ENCODE results near the gene ZNF559.
"Not testable (repeated sequence)": the region's sequence is repeated elsewhere in the genome, so short reads cannot be mapped to it uniquely, and the experiment has no call there.

ZNF559 gene

DNA sequence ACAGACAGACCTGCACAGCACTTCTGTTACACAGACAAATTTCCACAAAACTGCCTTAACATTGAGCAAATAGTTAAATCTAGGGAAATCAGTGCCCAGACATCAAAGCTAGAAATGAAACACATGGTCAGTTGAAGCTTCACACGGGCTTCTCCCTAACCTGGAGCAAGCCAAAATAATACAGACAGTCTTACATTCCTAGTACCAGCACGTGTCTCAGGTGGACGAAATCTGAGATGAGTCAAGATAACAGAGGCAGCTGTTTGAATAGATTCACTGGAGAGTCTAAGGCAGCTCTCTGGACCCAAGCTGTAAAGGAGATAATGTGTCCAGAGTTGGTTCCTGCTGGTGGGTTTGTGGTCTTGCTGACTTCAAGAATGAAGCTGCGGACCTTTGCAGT is 10.2 kb upstream of the ZNF559 start:
- Histone ChIP-seq H3K27ac (ENCODE audit: poor library complexity, severe bottlenecking) (no peak overlapping the region), H3K9me3 (ENCODE audit: severe bottlenecking) (peaks cover 3% of the 10 kb centered on the region), H3K27me3 (ENCODE audit: insufficient read depth, poor library complexity, severe bottlenecking) (no peaks in the 10 kb centered on the region), H3K36me3 (ENCODE audit: low read depth) (no peaks in the 10 kb centered on the region), H3K4me1 (ENCODE audit: insufficient read depth, poor library complexity, severe bottlenecking) (no peaks in the 10 kb centered on the region), H3K4me3 (ENCODE audit: severe bottlenecking) (no peak overlapping the region)
- ATAC-seq (ENCODE audit: low read depth) (no peak), DNase-seq (ENCODE audit: low spot score) (no peak)
- TF ChIP-seq CTCF (IDR thresholded peaks at IDR 0.05; ENCODE audit: poor library complexity, severe bottlenecking) = no peak

GRCh38 chr19:9321338-9321737 is 2.6 kb upstream of the ZNF559 start:
- no peak for ATAC-seq (ENCODE audit: low read depth)
- TF ChIP-seq CTCF (IDR thresholded peaks at IDR 0.05; ENCODE audit: poor library complexity, severe bottlenecking) = no peak
- H3K27ac ChIP-seq (ENCODE audit: poor library complexity, severe bottlenecking) = no peak overlapping the region
- H3K9me3 ChIP-seq (ENCODE audit: severe bottlenecking) = peaks cover 3% of the 10 kb centered on the region
- no peaks in the 10 kb centered on the region for H3K4me1 ChIP-seq (ENCODE audit: insufficient read depth, poor library complexity, severe bottlenecking)
- no peaks in the 10 kb centered on the region for H3K27me3 ChIP-seq (ENCODE audit: insufficient read depth, poor library complexity, severe bottlenecking)
- H3K4me3 ChIP-seq (ENCODE audit: severe bottlenecking) = no peak overlapping the region
- DNase-seq (ENCODE audit: low spot score) = no peak
- H3K36me3 ChIP-seq (ENCODE audit: low read depth) = peaks cover 2% of the 10 kb centered on the region

DNA sequence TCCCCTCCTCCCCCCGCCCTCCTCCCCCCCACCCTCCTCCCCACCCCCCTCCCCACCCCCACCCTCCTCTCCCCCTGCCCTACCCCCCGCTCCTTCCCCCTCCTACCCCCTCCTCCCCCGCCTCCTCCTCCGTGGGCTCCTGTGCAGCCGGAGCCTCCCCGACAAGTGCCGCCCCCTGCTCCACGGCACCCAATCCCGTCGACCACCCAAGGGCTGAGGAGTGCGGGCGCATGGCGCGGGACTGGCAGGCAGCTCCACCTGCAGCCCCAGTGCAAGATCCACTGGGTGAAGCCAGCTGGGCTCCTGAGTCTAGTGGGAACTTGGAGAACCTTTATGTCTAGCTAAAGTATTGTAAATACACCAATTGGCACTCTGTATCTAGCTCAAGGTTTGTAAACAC is 2.2 kb upstream of the ZNF559 start:
- not testable (repeated sequence) for H3K9me3 ChIP-seq (ENCODE audit: severe bottlenecking); H3K36me3 ChIP-seq (ENCODE audit: low read depth); H3K4me1 ChIP-seq (ENCODE audit: insufficient read depth, poor library complexity, severe bottlenecking); H3K27ac ChIP-seq (ENCODE audit: poor library complexity, severe bottlenecking); H3K27me3 ChIP-seq (ENCODE audit: insufficient read depth, poor library complexity, severe bottlenecking); H3K4me3 ChIP-seq (ENCODE audit: severe bottlenecking); DNase-seq (ENCODE audit: low spot score); ATAC-seq (ENCODE audit: low read depth)

DNA sequence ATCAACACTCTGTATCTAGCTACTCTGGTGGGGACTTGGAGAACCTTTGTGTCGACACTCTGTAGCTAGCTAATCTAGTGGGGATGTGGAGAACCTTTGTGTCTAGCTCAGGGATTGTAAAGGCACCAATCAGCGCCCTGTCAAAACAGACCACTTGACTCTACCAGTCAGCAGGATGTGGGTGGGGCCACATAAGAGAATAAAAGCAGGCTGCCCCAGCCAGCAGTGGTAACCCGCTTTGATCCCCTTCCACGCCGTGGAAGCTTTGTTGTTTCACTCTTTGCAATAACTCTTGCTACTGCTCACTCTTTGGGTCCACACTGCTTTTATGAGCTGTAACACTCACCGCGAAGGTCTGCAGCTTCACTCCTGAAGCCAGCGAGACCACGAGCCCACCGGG is 1.8 kb upstream of the ZNF559 start:
- not testable (repeated sequence) for H3K36me3 ChIP-seq (ENCODE audit: low read depth); H3K27me3 ChIP-seq (ENCODE audit: insufficient read depth, poor library complexity, severe bottlenecking); H3K4me1 ChIP-seq (ENCODE audit: insufficient read depth, poor library complexity, severe bottlenecking); ATAC-seq (ENCODE audit: low read depth); DNase-seq (ENCODE audit: low spot score); H3K4me3 ChIP-seq (ENCODE audit: severe bottlenecking); H3K27ac ChIP-seq (ENCODE audit: poor library complexity, severe bottlenecking); H3K9me3 ChIP-seq (ENCODE audit: severe bottlenecking)

DNA sequence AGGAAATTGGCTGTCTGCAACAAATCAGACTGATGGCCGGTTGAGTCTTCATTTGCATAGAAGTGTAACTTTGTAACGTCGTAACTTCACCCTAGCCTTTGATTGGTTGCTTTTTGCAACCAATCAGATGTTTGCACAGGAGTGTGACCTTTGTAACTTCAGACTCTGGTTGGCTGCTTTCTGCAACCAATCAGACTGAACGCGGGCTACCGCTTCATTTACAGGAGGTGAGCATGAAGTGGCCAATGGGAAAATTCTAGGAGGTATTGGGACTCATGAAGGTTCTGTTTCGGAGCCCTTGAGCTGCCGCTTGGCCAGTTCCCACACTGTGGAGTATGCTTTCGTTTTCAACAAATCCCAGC is 441 bp upstream of the ZNF559 start:
- ATAC-seq (ENCODE audit: low read depth) (peak; percentile 74), DNase-seq (ENCODE audit: low spot score) (no peak)
- no peak for TF ChIP-seq CTCF (IDR thresholded peaks at IDR 0.05; ENCODE audit: poor library complexity, severe bottlenecking)
- no peaks in the 10 kb centered on the region for H3K27me3 ChIP-seq (ENCODE audit: insufficient read depth, poor library complexity, severe bottlenecking)
- H3K9me3 ChIP-seq (ENCODE audit: severe bottlenecking) = peaks cover 4% of the 10 kb centered on the region
- peaks cover 10% of the 10 kb centered on the region for H3K36me3 ChIP-seq (ENCODE audit: low read depth)
- peak overlapping the region; percentile 60 for H3K27ac ChIP-seq (ENCODE audit: poor library complexity, severe bottlenecking)
- no peaks in the 10 kb centered on the region for H3K4me1 ChIP-seq (ENCODE audit: insufficient read depth, poor library complexity, severe bottlenecking)
- peak overlapping the region; percentile 47 for H3K4me3 ChIP-seq (ENCODE audit: severe bottlenecking)

GRCh38 chr19:9324584-9324962 is 594 bp downstream of the ZNF559 start:
- peaks cover 7% of the 10 kb centered on the region for H3K9me3 ChIP-seq (ENCODE audit: severe bottlenecking)
- no peaks in the 10 kb centered on the region for H3K27me3 ChIP-seq (ENCODE audit: insufficient read depth, poor library complexity, severe bottlenecking)
- peaks cover 17% of the 10 kb centered on the region for H3K36me3 ChIP-seq (ENCODE audit: low read depth)
- DNase-seq (ENCODE audit: low spot score) (no peak), ATAC-seq (ENCODE audit: low read depth) (no peak)
- H3K4me1 ChIP-seq (ENCODE audit: insufficient read depth, poor library complexity, severe bottlenecking) = no peaks in the 10 kb centered on the region
- peak overlapping the region; percentile 47 for H3K4me3 ChIP-seq (ENCODE audit: severe bottlenecking)
- H3K27ac ChIP-seq (ENCODE audit: poor library complexity, severe bottlenecking) = peak overlapping the region; percentile 60
- no peak for TF ChIP-seq CTCF (IDR thresholded peaks at IDR 0.05; ENCODE audit: poor library complexity, severe bottlenecking)

All from RWPE2 (cell line).